HG03521 (cell line): ENCODE measurements around the gene RGL2.

ENCODE experiments used
- ATAC-seq: cut with Tn5 transposase; IDR thresholded peaks from one replicate; pipeline ENCODE4 v1.9.1; 2021; ENCODE audit warnings: mild to moderate bottlenecking, moderate library complexity; ENCODE audit not compliant: unreplicated experiment

Gene RGL2

GRCh38 chr6:33316603-33317418 is 18.1 kb upstream of the RGL2 start:
- ATAC-seq, result no peak

- no peak for ATAC-seq
Observed at GRCh38 chr6:33315793-33316602, 17.3 kb upstream of the RGL2 start.

GRCh38 chr6:33314943-33315792 is 16.4 kb upstream of the RGL2 start:
- ATAC-seq, result no peak

GRCh38 chr6:33314515-33314942 is 15.8 kb upstream of the RGL2 start:
- ATAC-seq, result no peak

- peak; percentile 23 for ATAC-seq
Observed at GRCh38 chr6:33313709-33314514, 15.2 kb upstream of the RGL2 start, which contains the start of gene TAPBP. TAPBP (minus strand) TSS chr6:33314078; CDS start chr6:33314041, 37 bp downstream.

GRCh38 chr6:33313105-33313708 is 14.5 kb upstream of the RGL2 start:
- ATAC-seq, result no peak

GRCh38 chr6:33312361-33313104 is 13.8 kb upstream of the RGL2 start:
- ATAC-seq, result no peak

GRCh38 chr6:33306356-33306755 is 7.6 kb upstream of the RGL2 start:
- no peak for ATAC-seq

GRCh38 chr6:33305052-33305451 is 6.3 kb upstream of the RGL2 start:
- ATAC-seq, result no peak

GRCh38 chr6:33304216-33304615 is 5.5 kb upstream of the RGL2 start:
- no peak for ATAC-seq

- ATAC-seq, result no peak
Observed at GRCh38 chr6:33301877-33302276, 3.1 kb upstream of the RGL2 start.

GRCh38 chr6:33299237-33299944 is 649 bp upstream of the RGL2 start:
- ATAC-seq, result peak; percentile 52

GRCh38 chr6:33297956-33298772 is 578 bp downstream of the RGL2 start:
- ATAC-seq, result peak; percentile 16

GRCh38 chr6:33297406-33297955 is 1.3 kb downstream of the RGL2 start:
- no peak for ATAC-seq

- ATAC-seq, result no peak
Observed at GRCh38 chr6:33296797-33297405, 1.8 kb downstream of the RGL2 start.

- no peak for ATAC-seq
Observed at GRCh38 chr6:33295621-33296369, 2.9 kb downstream of the RGL2 start.
